ENCODE results near the gene IL6ST.
"Not testable (repeated sequence)": the region's sequence is repeated elsewhere in the genome, so short reads cannot be mapped to it uniquely, and the experiment has no call there.

DNA sequence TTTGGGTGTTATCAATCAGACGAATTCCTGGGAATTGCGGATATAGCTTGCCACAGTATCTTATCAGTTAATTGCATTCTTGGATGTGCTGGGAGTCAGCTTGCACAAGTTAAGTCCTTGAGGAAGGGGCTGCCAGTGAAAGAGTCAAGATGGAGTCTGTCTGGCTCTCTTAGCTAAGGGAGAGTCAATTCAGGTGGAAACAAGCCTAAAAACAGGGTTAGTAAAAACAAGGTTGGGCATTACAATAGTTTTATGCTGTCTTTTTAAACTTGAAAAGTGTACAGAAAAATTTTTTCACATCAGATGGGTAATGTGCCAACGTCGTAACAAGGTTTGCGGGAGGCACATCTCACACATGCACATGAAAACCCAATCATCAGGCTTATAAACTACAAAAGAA, 5.5 kb upstream of the IL6ST start:
- TF ChIP-seq, protein P1, sequence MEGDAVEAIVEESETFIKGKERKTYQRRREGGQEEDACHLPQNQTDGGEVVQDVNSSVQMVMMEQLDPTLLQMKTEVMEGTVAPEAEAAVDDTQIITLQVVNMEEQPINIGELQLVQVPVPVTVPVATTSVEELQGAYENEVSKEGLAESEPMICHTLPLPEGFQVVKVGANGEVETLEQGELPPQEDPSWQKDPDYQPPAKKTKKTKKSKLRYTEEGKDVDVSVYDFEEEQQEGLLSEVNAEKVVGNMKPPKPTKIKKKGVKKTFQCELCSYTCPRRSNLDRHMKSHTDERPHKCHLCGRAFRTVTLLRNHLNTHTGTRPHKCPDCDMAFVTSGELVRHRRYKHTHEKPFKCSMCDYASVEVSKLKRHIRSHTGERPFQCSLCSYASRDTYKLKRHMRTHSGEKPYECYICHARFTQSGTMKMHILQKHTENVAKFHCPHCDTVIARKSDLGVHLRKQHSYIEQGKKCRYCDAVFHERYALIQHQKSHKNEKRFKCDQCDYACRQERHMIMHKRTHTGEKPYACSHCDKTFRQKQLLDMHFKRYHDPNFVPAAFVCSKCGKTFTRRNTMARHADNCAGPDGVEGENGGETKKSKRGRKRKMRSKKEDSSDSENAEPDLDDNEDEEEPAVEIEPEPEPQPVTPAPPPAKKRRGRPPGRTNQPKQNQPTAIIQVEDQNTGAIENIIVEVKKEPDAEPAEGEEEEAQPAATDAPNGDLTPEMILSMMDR (conservative IDR thresholded peaks at IDR 0.05) = not testable (repeated sequence)
- not testable (repeated sequence) for TF ChIP-seq EZH2 (IDR thresholded peaks at IDR 0.05; ENCODE audit: low read depth)

All from PC-9 (cell line).